Transverse colon (tissue), 4 donors: ENCODE data around the gene FAM228B. TPM values are rescaled to one million over a fixed set of nuclear protein-coding genes. Genes with fewer than 3 reads are reported as not detected.

Experiments used
- DNase-seq: peaks from one replicate; pipeline ENCODE4 v3.0.0-alpha.2; 2019
- H3K27ac ChIP-seq, 4 donors: fragments of 200-600 bp; sonication (generic); 2 replicates each; pipeline ENCODE4 v1.5.1; 2016 to 2018; ENCODE audit warnings: inconsistent platforms in 4 of 4
- H3K27me3 ChIP-seq: fragments of 200-600 bp; sonication (generic); 2 replicates; pipeline ENCODE4 v1.5.1; 2017; ENCODE audit warnings: inconsistent platforms
- H3K36me3 ChIP-seq, 4 donors: fragments of 200-600 bp; sonication (generic); 2 replicates each; pipeline ENCODE4 v1.5.1; 2017 to 2019; ENCODE audit warnings: inconsistent platforms in 4 of 4
- H3K4me1 ChIP-seq, 4 donors: fragments of 200-600 bp; sonication (generic); 2 replicates each; pipeline ENCODE4 v1.5.1; 2017 to 2020; ENCODE audit warnings: inconsistent platforms in 4 of 4
- H3K4me3 ChIP-seq, 4 donors: fragments of 200-600 bp; sonication (generic); 1 replicate in 1 of 4; 2 replicates in 3 of 4; pipeline versions ENCODE4 v1.5.1 to v1.6.1; 2017 to 2019; ENCODE audit warnings: inconsistent platforms in 4 of 4
- H3K9me3 ChIP-seq, 2 donors: fragments of 200-600 bp; sonication (generic); 2 replicates each; pipeline ENCODE4 v1.5.1; 2017 to 2019; ENCODE audit warnings: inconsistent platforms in 2 of 2
- EP300 ChIP-seq: sonication (generic); formaldehyde crosslinking; IDR thresholded peaks from one replicate; pipeline ENCODE4 v1.6.1; 2017; ENCODE audit warnings: antibody characterized with exemption, low read depth
- POLR2A ChIP-seq: fragments of 450-650 bp; IDR thresholded peaks from one replicate; pipeline ENCODE4 v1.6.1; 2016; ENCODE audit warnings: antibody characterized with exemption, mild to moderate bottlenecking, moderate library complexity
- POLR2AphosphoS5 ChIP-seq, 3 donors: sonication (generic); formaldehyde crosslinking; IDR thresholded peaks; one replicate each; pipeline ENCODE4 v1.6.1; 2016; ENCODE audit warnings: antibody characterized with exemption in 3 of 3
- WGBS, 2 donors: methylation state at CpG; one replicate each; pipeline ENCODE4 v1.1.5; 2018; ENCODE audit warnings: low coverage in 1 of 2; 5-methylcytosine and 5-hydroxymethylcytosine counted together
- in situ Hi-C, 4 donors: fragments of 200-750 bp; cut with MboI; loops; one replicate each; pipeline versions ENCODE4 v1.15.0 to v1.15.1; 2017; ENCODE audit warnings: low sequenced_read_pairs in 3 of 4, low pct_ligation_motif_present in 1 of 4, low pct_unique_long_range_greater_than_20kb in 1 of 4
- intact Hi-C: fragments of 100-400 bp; cut with DNase I; formaldehyde crosslinking; loops from one replicate; pipeline ENCODE4 v1.15.1; 2023; ENCODE audit warnings: low total_unique reads
- total RNA-seq, 4 donors: library from RNA; depleted of rRNA; stranded (reverse); fragments of >200 nt; gene quantifications; one replicate each; pipeline ENCODE4 v1.1.0, GENCODE V29; 2016
- TF ChIP-seq, protein P1 (sequence below), 5 experiments: fragments of 200-600 bp in 3 of 5; fragments of 450-650 bp in 2 of 5; sonication (generic) in 3 of 5; IDR thresholded peaks; 1 replicate in 2 of 5; 2 replicates in 3 of 5; pipeline ENCODE4 v1.5.1; 2016 to 2017; ENCODE audit warnings: antibody characterized with exemption in 5 of 5, inconsistent platforms in 3 of 5, mild to moderate bottlenecking in 2 of 5, moderate library complexity in 1 of 5

Gene FAM228B
- total RNA-seq, 4 donors from 2014 or later: 0.75 to 17.8 (median 3.9) TPM

DNA sequence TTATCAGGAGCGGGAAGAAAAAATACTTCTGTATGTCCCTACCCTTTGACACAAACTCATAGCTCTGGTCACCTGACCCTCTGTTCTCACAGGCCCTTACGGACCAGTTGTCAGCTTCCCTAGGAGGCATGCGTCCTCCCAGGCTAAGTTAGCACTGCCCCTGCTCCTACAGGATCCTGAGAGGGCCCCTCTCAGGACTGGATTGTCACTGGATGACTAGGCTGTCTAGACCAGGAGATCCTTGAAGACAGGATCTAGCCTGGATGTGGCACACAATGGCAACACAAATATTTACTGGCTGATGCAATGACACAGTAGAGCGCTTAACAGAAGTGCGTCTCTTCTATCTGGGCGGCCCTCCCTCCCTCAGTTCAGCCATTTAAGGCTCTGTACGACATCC lies 59.2 kb downstream of the FAM228B start:
- Histone ChIP-seq H3K4me1 (no peaks in the 10 kb centered on the region), H3K27ac (no peak overlapping the region), H3K4me3 (no peak overlapping the region), H3K27me3 (no peaks in the 10 kb centered on the region), H3K36me3 (no peaks in the 10 kb centered on the region), H3K9me3 (no peaks in the 10 kb centered on the region)
- in situ Hi-C loops (no loop called here), intact Hi-C loops (no loop called here)
- TF ChIP-seq EP300 (no peak), POLR2AphosphoS5 (IDR thresholded peaks at IDR 0.05) (no peak), POLR2A (no peak)
- TF ChIP-seq, protein P1, sequence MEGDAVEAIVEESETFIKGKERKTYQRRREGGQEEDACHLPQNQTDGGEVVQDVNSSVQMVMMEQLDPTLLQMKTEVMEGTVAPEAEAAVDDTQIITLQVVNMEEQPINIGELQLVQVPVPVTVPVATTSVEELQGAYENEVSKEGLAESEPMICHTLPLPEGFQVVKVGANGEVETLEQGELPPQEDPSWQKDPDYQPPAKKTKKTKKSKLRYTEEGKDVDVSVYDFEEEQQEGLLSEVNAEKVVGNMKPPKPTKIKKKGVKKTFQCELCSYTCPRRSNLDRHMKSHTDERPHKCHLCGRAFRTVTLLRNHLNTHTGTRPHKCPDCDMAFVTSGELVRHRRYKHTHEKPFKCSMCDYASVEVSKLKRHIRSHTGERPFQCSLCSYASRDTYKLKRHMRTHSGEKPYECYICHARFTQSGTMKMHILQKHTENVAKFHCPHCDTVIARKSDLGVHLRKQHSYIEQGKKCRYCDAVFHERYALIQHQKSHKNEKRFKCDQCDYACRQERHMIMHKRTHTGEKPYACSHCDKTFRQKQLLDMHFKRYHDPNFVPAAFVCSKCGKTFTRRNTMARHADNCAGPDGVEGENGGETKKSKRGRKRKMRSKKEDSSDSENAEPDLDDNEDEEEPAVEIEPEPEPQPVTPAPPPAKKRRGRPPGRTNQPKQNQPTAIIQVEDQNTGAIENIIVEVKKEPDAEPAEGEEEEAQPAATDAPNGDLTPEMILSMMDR (IDR thresholded peaks at IDR 0.05): no peak
- DNase-seq: no peak
- WGBS, 2 donors: 86 to 93% methylated on average over 6 to 7 of the region's 7 CpGs

DNA sequence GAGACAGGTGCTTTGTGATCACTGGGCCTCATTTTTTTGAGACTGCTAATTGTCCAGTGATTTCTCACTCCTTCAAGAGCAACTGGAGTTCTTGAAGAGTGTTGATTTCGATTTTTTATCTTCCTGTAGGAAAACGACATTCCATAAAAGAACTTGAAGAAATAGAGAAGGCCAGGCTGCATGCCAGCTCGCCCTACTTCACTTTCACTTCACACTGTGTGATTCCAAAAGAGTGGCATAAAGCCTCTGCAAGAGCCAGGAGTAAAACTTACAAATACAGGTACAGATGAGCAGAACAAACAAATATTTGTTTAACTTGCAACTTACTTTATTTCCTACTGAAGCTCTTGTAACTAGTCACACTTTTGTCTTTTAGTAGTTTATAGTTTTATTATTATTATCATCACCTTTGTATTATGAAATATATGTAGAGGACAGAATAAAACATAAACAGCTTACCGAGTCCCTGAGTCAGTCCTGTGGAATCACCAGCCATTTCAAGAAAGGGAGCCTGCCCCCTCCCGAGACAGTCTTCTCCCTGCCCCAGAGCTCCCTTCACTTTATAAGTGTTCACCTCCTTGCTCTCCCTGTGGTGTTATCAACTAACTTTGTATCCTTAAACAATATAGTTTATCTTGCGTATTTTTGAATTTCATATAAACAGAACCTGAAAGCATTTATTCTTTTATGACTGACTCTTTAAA lies 60.2 kb downstream of the FAM228B start:
- no peaks in the 10 kb centered on the region for H3K9me3 ChIP-seq
- no peaks in the 10 kb centered on the region for H3K36me3 ChIP-seq
- DNase-seq: no peak
- WGBS, 2 donors: 53 to 61% methylated on average over 3 to 6 of the region's 6 CpGs
- H3K4me1 ChIP-seq: no peaks in the 10 kb centered on the region
- H3K27me3 ChIP-seq: no peaks in the 10 kb centered on the region
- no peak overlapping the region for H3K4me3 ChIP-seq
- TF ChIP-seq POLR2A: no peak
- TF ChIP-seq, protein P1 (IDR thresholded peaks at IDR 0.05): no peak
- no peak for TF ChIP-seq EP300
- TF ChIP-seq POLR2AphosphoS5 (IDR thresholded peaks at IDR 0.05): no peak
- no peak overlapping the region for H3K27ac ChIP-seq
- in situ Hi-C loops (no loop called here), intact Hi-C loops (no loop called here)

DNA sequence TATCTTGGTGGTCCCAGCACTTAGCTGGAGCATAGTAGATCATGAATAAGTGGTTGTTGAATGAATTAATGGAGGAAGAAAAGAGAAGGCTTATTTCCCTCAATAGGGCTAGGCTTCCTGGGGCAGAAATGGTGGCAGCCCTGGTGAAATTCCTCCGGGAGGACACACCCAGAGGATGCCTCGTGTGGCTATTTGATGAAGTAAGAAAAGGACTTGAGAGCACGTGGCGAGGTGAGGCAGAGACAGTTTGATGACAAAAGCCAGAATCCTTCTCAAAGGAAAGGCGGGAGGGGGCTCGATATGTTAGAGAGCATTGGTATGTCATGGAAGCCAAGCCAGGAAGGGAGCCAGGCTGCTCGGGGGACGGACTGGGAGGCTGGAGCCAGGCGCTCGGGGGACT lies 66.3 kb downstream of the FAM228B start:
- H3K4me3 ChIP-seq: no peak overlapping the region
- H3K27ac ChIP-seq: no peak overlapping the region
- WGBS, 2 donors: 79 to 81% methylated on average over 10 of the region's 10 CpGs
- no peaks in the 10 kb centered on the region for H3K36me3 ChIP-seq
- no peak for DNase-seq
- intact Hi-C loops (no loop called here), in situ Hi-C loops (no loop called here)
- no peaks in the 10 kb centered on the region for H3K27me3 ChIP-seq
- H3K9me3 ChIP-seq: no peaks in the 10 kb centered on the region
- no peaks in the 10 kb centered on the region for H3K4me1 ChIP-seq
- TF ChIP-seq EP300 (no peak), POLR2AphosphoS5 (IDR thresholded peaks at IDR 0.05) (no peak), POLR2A (no peak)
- TF ChIP-seq, protein P1 (IDR thresholded peaks at IDR 0.05): no peak

DNA sequence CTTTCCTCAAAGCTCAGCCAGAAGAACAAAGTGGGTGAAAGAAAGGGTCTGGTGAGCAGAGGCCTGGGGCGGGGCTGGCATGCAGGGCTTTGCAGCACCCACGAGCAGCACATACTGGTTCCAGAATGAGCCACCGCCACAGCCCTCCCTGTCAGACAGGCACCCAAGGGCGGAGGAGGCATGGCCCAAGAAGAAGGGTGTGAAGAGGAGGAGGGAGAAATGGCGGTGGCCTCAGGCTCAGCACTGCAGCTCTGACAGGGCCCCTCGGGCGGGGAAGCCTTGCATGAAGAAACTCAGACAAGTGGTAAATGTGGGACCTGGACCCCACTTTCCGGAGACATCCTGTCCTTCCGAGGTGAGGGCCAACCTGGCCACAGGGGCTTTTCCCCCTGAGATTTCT lies 67.2 kb downstream of the FAM228B start:
- intact Hi-C loops: no loop called here
- 74 to 90% methylated on average over 5 to 9 of the region's 9 CpGs for WGBS, 2 donors

More for the DNA sequence above, 67.2 kb downstream of the FAM228B start:
- TF ChIP-seq, protein P1 (IDR thresholded peaks at IDR 0.05): no peak
- TF ChIP-seq POLR2AphosphoS5 (IDR thresholded peaks at IDR 0.05) (no peak), POLR2A (no peak), EP300 (no peak)
- Histone ChIP-seq H3K27ac (no peak overlapping the region), H3K36me3 (no peaks in the 10 kb centered on the region), H3K4me3 (no peak overlapping the region), H3K27me3 (no peaks in the 10 kb centered on the region), H3K9me3 (no peaks in the 10 kb centered on the region), H3K4me1 (no peaks in the 10 kb centered on the region)
- in situ Hi-C loops: no loop called here
- no peak for DNase-seq
